Thyroid gland (tissue), 4 donors: ENCODE data around the gene CXorf49B. TPM values are rescaled to one million over a fixed set of nuclear protein-coding genes. Genes with fewer than 3 reads are reported as not detected.
"Not testable (repeated sequence)": the region's sequence is repeated elsewhere in the genome, so short reads cannot be mapped to it uniquely, and the experiment has no call there.

ENCODE experiments used
- DNase-seq, 2 donors: peaks; one replicate each; pipeline ENCODE4 v3.0.0-alpha.2; 2019
- H3K27ac ChIP-seq, 3 donors: fragments of 200-600 bp; sonication (generic); 1 replicate in 2 of 3; 2 replicates in 1 of 3; pipeline ENCODE4 v1.5.1; 2016 to 2019; ENCODE audit warnings: mild to moderate bottlenecking in 1 of 3, moderate library complexity in 1 of 3
- H3K27me3 ChIP-seq: fragments of 200-600 bp; sonication (generic); one replicate; pipeline ENCODE4 v1.5.1; 2019
- H3K36me3 ChIP-seq, 2 donors: fragments of 200-600 bp; sonication (generic); one replicate each; pipeline ENCODE4 v1.5.1; 2016 to 2019
- H3K4me1 ChIP-seq, 2 donors: fragments of 200-600 bp; sonication (generic); one replicate each; pipeline ENCODE4 v1.5.1; 2017 to 2019
- H3K4me3 ChIP-seq, 3 donors: fragments of 200-600 bp; sonication (generic); replicated peaks in 1 of 3; 1 replicate in 2 of 3; 2 replicates in 1 of 3; pipeline ENCODE4 v1.5.1; 2016; ENCODE audit warnings: mild to moderate bottlenecking in 1 of 3
- H3K9me3 ChIP-seq: fragments of 200-600 bp; sonication (generic); one replicate; pipeline ENCODE4 v1.5.1; 2017
- WGBS, 2 donors: methylation state at CpG; one replicate each; pipeline ENCODE4 v1.1.5; 2017; 5-methylcytosine and 5-hydroxymethylcytosine counted together
- intact Hi-C: fragments of 100-400 bp; cut with DNase I; formaldehyde crosslinking; loops from one replicate; pipeline ENCODE4 v1.15.1; 2023
- total RNA-seq, 4 donors: library from RNA; depleted of rRNA; stranded (reverse); fragments of >200 nt; gene quantifications; one replicate each; pipeline ENCODE4 v1.2.3, GENCODE V29; 2016

The CXorf49B gene
- not detected for total RNA-seq

GRCh38 chrX:71763049-71763448, at the start of gene CXorf49B:
TSS of gene CXorf49B (plus strand) at chrX:71763349. CDS start at chrX:71763424, 75 bp downstream.
- H3K9me3 ChIP-seq, H3K27ac ChIP-seq, H3K36me3 ChIP-seq, H3K4me1 ChIP-seq, intact Hi-C loops, H3K27me3 ChIP-seq, DNase-seq, H3K4me3 ChIP-seq: not testable (repeated sequence)
- no CpG with 5 or more reads among the region's 34 CpGs for WGBS, 2 donors

GRCh38 chrX:71714064-71714463, 49.1 kb upstream of the CXorf49B start:
- H3K36me3 ChIP-seq, H3K9me3 ChIP-seq, H3K27me3 ChIP-seq, H3K4me1 ChIP-seq, intact Hi-C loops, DNase-seq, H3K4me3 ChIP-seq, H3K27ac ChIP-seq: not testable (repeated sequence)
- no CpG with 5 or more reads among the region's 14 CpGs for WGBS, 2 donors

DNA sequence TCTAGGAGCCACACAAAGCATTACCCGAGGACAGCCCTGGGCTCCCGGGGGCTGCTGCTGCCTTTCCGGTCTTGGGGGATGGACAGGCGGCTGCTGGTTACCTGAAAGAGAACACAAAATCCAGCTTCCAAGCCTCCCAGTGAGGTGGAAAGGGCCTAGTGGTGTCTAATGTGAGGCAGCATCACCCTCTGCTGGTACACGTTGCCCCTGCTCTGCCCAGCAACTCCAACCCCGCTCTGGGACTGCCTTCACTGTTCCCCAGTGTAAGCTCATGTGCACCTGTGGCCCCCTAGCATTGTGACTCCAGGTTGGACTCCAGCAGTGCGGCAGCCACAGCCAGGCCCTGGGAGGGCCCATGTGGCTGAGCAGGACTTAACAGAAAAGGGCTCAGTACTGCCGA, 47.6 kb upstream of the CXorf49B start:
- DNase-seq, intact Hi-C loops, H3K4me3 ChIP-seq, H3K9me3 ChIP-seq, H3K36me3 ChIP-seq, H3K27me3 ChIP-seq, H3K4me1 ChIP-seq, H3K27ac ChIP-seq: not testable (repeated sequence)
- no CpG with 5 or more reads among the region's 8 CpGs for WGBS, 2 donors

DNA sequence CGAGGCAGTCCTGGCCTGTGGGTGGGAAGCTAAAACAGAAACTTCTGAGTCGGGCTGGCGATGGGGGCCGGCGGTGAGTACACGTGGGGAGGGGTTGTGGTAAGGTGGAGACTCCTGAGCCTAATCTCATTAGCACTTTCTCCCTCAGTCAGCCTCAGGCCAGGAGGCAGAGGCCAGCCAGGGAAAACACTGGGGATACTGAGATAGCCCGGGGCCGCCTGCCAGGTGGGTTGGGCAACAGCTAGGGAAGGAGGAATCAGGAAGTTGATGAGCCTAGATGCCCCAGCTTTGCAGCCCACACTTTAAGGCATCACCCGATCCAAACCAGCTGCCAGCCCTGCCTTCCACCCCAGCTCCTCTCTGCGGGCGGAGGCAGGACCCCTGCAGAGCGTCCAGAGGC, 46.8 kb upstream of the CXorf49B start:
- H3K9me3 ChIP-seq, H3K36me3 ChIP-seq, H3K4me1 ChIP-seq, H3K4me3 ChIP-seq, DNase-seq, intact Hi-C loops, H3K27me3 ChIP-seq, H3K27ac ChIP-seq: not testable (repeated sequence)
- no CpG with 5 or more reads among the region's 12 CpGs for WGBS, 2 donors

GRCh38 chrX:71718185-71718584, 45.0 kb upstream of the CXorf49B start, which contains the start of gene CXorf49:
TSS of gene CXorf49 (minus strand) at chrX:71718285. CDS start at chrX:71718151, 134 bp downstream.
- intact Hi-C loops, H3K9me3 ChIP-seq, DNase-seq, H3K4me1 ChIP-seq, H3K4me3 ChIP-seq, H3K27me3 ChIP-seq, H3K27ac ChIP-seq, H3K36me3 ChIP-seq: not testable (repeated sequence)
- no CpG with 5 or more reads among the region's 30 CpGs for WGBS, 2 donors

DNA sequence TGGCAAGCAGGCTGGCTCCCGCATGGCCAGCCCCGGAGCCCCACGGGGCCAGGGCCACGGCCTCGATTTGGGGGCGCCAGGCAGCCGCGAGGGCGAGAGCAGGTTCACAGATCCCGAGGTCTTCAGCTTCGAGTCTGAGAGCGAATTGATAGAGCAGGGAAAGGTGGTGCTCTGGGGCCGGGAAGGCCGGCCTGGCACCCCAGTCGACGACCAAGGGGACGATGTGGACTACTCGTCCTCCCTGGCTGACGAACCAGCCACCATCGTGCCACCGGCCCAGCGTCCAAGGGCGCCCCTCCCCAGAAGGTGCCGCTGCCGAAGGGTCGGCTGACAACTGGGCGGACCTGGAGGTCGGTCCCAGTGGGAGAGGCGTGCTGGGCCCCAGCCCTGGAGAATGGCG, 44.0 kb upstream of the CXorf49B start:
- H3K27ac ChIP-seq, H3K4me1 ChIP-seq, H3K27me3 ChIP-seq, H3K9me3 ChIP-seq, H3K4me3 ChIP-seq, intact Hi-C loops, H3K36me3 ChIP-seq, DNase-seq: not testable (repeated sequence)
- no CpG with 5 or more reads among the region's 30 CpGs for WGBS, 2 donors

DNA sequence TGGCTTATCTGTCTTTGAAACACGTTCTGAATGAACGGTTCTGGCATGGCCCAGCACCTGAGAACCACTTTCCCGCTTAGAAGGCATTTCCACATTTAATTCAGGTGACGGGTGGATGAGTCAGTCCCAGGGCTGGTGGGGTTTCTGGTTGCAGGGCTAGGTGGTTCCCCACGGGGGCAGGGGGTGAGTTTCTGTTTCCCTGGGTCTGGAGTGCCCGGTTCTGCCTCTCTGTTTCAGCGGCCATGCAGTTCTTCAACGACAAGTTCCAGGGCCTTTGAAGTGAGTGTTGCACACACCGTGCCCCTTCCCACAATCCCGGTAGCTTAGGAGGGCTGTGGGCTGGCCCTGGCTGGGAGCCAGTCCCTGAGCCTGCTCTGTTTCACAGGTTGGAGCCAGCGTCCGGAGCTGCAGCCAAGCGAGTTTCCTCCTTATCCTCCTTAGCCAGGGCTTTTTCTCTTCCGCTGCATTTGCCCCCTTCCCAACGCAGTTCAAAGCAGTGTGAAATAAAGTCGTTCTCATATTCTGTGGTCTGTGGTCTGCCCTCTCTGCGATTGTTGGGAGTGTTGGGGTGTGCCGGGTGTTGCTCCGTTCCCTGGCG, 42.8 kb upstream of the CXorf49B start:
- DNase-seq, H3K4me3 ChIP-seq, H3K4me1 ChIP-seq, H3K27me3 ChIP-seq, intact Hi-C loops, H3K36me3 ChIP-seq, H3K27ac ChIP-seq, H3K9me3 ChIP-seq: not testable (repeated sequence)
- no CpG with 5 or more reads among the region's 20 CpGs for WGBS, 2 donors

DNA sequence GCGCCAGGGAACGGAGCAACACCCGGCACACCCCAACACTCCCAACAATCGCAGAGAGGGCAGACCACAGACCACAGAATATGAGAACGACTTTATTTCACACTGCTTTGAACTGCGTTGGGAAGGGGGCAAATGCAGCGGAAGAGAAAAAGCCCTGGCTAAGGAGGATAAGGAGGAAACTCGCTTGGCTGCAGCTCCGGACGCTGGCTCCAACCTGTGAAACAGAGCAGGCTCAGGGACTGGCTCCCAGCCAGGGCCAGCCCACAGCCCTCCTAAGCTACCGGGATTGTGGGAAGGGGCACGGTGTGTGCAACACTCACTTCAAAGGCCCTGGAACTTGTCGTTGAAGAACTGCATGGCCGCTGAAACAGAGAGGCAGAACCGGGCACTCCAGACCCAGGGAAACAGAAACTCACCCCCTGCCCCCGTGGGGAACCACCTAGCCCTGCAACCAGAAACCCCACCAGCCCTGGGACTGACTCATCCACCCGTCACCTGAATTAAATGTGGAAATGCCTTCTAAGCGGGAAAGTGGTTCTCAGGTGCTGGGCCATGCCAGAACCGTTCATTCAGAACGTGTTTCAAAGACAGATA, 2.4 kb upstream of the CXorf49B start:
- DNase-seq, H3K4me3 ChIP-seq, H3K4me1 ChIP-seq, H3K36me3 ChIP-seq, intact Hi-C loops, H3K27me3 ChIP-seq, H3K27ac ChIP-seq, H3K9me3 ChIP-seq: not testable (repeated sequence)
- no CpG with 5 or more reads among the region's 20 CpGs for WGBS, 2 donors

- DNase-seq, H3K36me3 ChIP-seq, H3K4me3 ChIP-seq, H3K4me1 ChIP-seq, H3K9me3 ChIP-seq, H3K27ac ChIP-seq, H3K27me3 ChIP-seq, intact Hi-C loops: not testable (repeated sequence)
- no CpG with 5 or more reads among the region's 11 CpGs for WGBS, 2 donors
Observed at GRCh38 chrX:71764832-71765231, 1.7 kb downstream of the CXorf49B start.

DNA sequence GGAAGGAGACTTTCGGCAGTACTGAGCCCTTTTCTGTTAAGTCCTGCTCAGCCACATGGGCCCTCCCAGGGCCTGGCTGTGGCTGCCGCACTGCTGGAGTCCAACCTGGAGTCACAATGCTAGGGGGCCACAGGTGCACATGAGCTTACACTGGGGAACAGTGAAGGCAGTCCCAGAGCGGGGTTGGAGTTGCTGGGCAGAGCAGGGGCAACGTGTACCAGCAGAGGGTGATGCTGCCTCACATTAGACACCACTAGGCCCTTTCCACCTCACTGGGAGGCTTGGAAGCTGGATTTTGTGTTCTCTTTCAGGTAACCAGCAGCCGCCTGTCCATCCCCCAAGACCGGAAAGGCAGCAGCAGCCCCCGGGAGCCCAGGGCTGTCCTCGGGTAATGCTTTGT, 2.5 kb downstream of the CXorf49B start:
- H3K4me3 ChIP-seq, H3K4me1 ChIP-seq, H3K36me3 ChIP-seq, H3K27ac ChIP-seq, DNase-seq, H3K9me3 ChIP-seq, H3K27me3 ChIP-seq, intact Hi-C loops: not testable (repeated sequence)
- no CpG with 5 or more reads among the region's 8 CpGs for WGBS, 2 donors

DNA sequence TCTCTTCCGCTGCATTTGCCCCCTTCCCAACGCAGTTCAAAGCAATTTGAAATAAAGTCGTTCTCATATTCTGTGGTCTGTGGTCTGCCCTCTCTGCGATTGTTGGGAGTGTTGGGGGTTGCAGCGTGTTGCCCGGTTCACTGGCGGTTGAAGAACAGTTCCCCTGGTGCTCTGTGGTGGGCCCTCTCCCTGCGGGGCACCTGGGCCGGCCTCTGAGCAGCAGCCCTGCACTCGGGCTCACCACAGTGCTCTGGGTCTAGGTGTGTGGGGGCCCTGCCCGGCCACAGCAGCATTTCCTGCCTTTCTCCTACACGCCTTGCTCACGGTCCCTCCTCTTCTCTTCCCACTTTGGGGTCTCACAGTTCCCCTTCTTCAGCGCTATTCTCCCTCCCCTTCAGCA, 4.0 kb downstream of the CXorf49B start:
- H3K36me3 ChIP-seq, H3K27me3 ChIP-seq, DNase-seq, H3K4me1 ChIP-seq, intact Hi-C loops, H3K27ac ChIP-seq, H3K4me3 ChIP-seq, H3K9me3 ChIP-seq: not testable (repeated sequence)
- no CpG with 5 or more reads among the region's 14 CpGs for WGBS, 2 donors

DNA sequence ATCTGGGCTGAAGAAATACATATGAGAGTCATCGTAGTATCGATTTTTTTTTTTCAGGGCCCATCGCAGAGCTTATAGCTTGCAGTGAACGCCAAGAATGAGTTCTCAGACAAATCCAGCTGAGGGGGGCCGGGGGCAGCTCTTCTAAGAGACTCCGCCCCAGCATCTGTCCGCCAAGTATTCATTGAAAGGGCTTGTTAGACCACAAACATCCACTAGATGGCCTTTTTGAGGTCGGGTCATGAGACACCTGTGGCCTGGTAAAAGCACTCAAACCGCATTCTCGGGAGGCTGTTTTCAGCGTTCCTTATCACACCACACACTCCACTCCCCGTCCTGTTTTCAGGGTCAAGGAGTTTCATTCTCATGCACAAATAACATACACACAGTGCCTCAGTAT, 15.2 kb downstream of the CXorf49B start:
- DNase-seq, H3K4me3 ChIP-seq, intact Hi-C loops, H3K4me1 ChIP-seq, H3K9me3 ChIP-seq, H3K36me3 ChIP-seq, H3K27ac ChIP-seq, H3K27me3 ChIP-seq: not testable (repeated sequence)
- WGBS, 2 donors = no CpG with 5 or more reads among the region's 12 CpGs

- H3K4me3 ChIP-seq, H3K36me3 ChIP-seq, H3K4me1 ChIP-seq, H3K27me3 ChIP-seq, intact Hi-C loops, H3K9me3 ChIP-seq, H3K27ac ChIP-seq, DNase-seq: not testable (repeated sequence)
- whole genome bisulfite sequencing, 2 donors = no CpG with 5 or more reads among the region's 10 CpGs
Observed at GRCh38 chrX:71782225-71782949, 19.2 kb downstream of the CXorf49B start.
